NCI-H2227 (cell line): ENCODE results near the gene PPM1L.

ENCODE experiments used
- DNase-seq: peaks from one replicate; lab custom pipeline; 2025; ENCODE audit not compliant: unreplicated experiment; lab: John Stamatoyannopoulos, UW

Gene PPM1L

DNA sequence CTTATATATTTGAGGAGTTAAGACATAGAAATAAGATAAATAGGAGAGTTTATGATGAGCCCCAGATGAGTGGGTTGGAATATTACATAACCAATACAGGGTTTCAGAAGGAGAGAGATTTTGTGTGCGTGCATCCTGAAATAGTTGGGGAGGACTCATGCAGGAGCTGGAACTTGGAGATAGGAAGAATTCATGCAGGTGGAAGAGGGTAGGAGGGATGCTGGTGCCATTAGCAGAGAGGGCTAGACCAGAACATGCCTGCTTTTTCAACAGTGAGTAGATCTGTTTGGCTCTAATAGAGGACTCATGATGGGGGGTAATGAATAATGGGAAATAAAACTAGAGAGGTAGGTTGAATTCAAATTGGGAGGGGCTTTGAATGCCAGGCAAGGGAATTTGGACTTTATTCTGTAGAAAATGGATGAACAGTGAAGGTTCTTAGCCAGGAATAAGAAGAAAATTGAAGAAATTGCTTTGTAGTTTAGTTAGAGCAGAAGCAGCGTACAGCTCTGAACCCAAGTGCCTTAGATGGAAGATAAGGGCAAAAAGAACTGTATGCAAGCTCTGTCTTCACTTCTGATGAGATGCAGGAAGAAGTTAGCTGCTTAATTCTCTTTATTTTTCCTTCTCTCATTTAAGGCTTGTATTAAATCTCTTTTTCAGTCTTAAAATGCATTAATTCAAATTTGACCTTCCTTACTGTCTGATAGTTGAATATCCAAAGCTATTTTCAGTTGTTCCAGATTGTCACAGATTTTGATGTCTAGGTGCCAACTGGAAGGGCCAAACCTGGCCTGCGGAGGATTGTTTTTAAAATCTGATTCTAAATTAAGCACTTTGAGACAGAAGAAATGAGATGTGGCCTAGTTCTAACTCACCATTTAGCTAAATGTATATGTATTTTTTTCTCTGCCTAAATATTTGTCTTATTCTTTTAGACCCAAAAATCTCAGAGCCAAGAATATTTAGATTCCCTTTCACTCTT is 86.3 kb downstream of the PPM1L start:
- DNase-seq, result no peak

DNA sequence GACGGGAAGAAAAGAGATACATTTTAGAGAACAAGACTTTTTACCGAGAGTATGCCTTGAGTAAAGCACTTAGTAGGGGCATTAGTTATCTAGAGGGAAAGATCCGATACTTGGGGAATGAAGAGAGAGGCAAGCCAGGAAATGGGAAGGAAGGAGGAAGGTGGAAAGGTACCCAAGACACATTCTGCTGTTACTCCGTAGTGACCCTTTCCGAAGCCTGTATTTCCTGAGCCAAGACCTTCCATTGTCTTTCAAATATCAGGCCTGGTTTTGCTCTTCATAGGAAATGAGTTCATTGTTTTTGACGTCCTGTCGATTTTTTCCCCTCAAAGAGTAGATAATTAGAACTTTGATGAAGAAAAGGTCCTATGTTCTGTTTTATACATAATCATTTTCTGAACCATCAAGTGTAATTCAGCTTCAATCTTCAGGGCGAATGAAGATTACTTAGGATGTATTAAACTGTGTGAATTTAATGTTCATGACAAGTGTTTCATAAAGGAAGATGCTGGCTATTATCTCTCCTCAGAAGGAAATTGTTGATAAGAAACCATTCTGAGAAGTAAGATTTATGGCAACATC is 95.7 kb downstream of the PPM1L start:
- no peak for DNase-seq

DNA sequence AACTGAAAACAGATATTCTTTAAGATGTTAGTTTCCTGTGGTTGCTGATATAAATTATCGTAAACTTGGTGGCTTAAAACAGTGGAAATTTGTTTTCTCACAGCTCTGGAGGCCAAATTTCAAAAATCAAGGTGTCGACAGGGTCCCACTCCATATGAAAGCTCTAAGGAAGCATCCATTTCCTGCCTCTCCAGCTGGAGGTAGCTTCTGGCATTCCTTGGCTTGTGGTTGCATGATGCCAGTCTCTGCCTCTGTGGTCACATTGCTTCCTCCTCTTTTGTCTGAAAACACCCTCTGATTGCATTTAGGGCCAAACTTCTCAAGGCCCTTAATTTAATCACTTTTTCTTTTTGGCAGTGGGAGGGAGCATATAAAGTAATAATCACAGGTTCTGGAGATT is 96.8 kb downstream of the PPM1L start:
- no peak for DNase-seq

DNA sequence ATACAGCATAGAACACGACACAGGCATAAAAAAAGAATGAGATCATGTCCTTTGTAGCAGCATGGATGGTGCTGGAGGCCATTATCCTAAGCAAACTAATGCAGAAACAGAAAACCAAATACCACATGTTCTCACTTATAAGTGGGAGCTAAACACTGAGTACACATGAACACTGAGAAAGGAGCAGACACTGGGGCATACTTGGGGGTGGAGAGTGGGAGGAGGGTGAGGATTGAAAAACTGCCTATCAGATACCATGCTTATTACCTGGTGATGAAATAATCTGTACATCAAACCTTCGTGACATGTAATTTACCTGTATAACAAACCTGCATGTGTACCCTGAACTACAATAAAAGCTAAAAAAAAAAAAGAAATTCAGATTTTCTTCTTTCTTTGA is 100.4 kb downstream of the PPM1L start:
- DNase-seq, result no peak

DNA sequence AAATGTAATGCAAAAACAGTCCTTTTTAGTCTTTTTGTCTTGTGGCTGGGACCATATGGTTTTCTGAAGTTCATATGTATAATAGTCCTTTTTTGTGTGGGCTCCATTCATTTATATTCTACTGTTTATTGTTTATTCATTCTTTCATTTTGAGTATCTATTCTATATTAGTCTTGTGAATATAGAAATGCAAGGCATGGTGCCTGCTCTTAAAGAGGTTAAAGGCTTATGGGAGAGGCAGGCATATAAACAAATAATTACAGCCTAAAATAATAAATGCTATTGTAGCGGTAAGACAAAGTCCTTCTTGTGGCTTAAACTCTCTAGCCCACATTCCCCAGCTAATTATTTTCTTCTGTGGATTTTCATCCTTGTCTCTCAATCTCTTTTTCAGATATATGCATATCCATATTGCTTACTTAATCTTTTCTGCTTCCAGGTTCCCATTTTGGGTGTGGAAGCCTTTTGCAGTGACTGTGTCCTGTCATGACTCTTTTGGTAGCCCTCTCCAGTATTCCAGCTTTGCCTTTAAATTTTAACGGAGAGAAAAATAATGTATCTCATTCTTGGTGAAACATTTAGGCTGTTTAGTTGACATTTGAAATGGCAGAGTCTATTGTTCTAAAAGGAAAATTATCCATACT is 101.6 kb downstream of the PPM1L start:
- no peak for DNase-seq

DNA sequence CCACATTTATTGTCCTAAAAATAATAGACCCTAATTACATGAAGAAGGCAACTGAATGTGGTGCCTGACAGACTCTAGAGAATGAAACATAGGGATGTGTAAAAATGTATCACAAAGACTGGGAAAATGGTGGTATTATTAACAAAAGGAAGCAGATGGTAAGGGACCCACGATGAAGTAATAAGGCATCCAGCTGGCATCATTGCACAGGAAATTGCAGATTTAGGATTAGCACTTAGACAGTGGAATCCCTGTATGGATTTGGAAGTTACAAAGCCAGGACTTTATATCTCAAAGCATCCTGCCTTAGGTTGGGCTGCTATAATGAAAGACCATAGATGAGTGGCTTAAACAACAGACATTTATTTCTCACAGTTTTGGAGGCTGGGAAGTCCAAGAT is 104.3 kb downstream of the PPM1L start:
- no peak for DNase-seq

DNA sequence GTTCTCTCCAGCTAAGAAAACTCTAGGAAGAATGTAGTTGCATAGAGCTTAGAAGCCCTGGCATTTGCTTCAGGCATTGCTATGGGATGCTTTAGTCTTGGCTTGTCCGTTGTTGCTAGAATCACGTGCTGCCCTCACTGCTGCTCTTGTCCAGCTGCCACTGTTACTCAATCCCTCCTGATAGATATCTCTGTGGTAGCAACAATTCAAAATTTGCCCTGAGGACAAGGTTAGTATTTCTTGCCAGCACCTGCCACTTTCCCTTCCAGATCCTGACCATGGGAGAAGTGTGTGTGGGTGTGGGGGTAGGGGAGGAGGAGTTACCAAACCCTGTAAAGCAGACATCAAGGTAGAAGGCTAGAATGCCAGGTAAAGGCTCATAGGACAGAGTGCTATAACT is 113.8 kb downstream of the PPM1L start:
- DNase-seq, result no peak

DNA sequence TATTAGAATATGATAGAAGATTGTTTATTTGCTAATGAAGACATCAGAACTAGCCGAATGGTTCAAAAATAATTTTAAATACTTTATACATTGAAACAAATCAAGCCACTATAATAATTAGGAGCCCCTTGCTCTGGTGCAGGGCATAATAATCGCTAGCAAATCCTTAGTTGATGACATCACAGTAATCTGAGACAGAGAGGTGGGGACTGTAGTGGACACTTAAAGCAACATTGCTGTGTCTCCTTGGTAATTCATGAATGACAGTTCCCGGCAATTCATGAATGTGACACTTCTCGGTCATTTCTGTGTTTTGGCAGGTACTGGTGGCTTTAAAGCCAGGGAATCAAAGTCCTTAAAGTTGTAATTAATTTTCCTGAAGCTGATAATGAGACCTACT is 114.3 kb downstream of the PPM1L start:
- DNase-seq, result peak; percentile 52

DNA sequence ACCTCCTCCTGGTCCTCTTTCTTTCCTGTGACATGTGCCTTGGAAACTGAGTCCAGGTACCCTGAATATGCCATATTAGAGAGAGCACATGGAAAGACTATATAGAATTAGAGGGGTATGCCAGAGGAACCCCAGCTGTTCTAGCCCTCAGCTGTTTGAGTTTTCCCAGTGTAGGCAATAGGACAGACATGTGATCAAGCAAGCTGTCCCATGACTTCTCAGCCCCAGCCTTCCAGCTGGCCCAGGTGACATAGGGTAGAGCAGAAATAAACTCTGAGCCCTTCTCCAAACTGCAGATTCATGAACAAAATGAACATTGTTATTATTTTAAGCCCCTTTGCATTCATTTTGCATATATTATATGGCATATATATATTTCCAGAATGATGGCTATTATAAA is 118.7 kb downstream of the PPM1L start:
- no peak for DNase-seq

DNA sequence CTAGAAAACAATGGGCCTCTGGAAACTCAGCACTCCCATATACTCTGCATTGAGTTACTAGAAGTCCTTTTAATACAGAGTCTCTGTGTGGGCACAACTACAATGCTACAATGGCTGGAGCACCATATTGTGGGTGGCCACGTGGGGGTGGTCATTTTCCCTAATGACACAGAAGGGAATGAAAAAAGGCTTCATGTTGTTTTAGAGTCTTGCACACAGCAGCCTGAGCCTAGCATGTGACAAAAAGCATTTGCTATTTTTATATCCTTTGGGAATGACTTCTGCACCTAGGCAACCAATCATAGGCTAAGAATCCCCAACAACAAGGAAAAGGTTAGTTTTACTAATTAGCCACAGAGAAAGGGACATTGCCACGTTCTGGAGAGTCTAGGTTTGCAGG is 120.6 kb downstream of the PPM1L start:
- no peak for DNase-seq

DNA sequence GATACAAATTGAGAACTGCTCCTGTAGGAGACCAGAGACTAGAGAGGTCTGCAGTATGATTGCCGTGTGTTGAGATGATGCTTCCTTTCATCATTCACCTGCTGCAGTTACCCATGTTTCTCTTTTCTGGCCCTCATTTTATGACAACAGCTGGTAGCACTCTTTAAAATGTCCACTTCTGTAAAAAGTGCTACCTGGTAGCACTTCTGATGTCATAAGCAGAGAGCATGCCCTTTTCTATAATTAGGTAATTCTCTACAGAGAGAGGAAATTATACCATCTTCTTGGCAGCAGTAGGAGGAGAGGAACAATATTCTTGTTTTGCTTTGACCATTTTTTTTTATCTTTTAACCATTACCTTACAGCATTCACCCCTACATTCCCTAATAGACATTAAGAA is 123.8 kb downstream of the PPM1L start:
- DNase-seq, result peak; percentile 6

DNA sequence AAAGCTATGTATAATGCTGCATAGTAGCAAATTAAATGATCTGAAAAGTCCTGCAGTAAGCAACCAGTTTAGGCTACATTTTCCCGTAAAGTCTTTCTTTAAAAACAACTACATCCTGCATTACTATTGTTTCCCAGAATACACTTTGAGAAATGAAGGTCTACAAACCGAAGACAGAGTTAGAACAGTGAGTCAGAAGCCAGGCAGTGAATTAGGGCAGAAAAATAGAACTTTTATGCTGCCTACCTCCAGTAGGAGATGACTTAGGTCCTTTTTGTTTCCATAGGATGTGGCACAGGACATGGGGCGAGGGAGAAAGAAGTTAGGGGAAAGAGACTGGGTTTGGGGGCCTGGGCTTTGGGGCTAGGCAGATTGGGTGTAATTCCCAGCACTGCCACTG is 127.3 kb downstream of the PPM1L start:
- no peak for DNase-seq

DNA sequence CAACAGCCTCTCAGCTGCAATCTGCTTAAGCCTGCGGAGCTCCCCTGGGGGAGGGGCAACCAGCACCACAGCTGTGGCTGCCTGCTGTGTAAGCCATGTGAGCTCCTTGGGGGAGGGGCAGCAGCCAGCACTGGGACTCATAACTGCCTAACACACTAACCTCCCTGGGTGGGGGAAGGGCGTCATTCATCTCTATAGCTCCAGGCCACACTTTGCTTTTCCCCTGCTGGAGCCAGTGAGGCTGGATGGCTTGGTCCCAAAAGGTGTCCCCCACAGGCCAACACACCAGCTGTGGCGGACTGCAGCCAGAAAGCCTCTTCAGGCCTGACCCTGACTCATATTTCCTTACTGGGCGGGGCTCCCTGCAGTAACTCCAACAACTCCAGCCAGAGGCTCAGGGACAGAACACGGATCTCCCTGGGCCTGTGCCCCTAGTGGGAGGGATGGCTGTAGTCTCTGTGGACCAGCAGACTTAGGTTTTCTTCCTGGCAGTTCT is 129.8 kb downstream of the PPM1L start:
- DNase-seq, result peak; percentile 76

DNA sequence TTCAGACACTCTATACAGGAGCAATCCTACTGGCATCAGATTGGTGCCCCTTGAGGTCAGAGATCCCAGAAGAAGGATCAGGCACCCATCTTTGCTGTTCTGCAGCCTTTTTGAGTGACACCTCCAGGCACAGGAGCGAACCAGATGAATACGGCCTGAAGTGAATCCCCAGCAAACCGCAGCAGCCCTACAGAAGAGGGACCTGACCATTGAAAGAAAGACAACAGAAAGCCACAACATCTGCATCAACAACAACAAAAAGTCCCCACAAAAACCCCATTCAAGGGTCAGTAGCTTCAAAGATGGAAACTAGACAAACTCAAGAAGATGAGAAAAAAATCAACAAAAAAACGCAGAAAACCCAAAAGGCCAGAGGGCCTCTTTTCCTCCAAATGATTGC is 130.4 kb downstream of the PPM1L start:
- DNase-seq, result no peak

DNA sequence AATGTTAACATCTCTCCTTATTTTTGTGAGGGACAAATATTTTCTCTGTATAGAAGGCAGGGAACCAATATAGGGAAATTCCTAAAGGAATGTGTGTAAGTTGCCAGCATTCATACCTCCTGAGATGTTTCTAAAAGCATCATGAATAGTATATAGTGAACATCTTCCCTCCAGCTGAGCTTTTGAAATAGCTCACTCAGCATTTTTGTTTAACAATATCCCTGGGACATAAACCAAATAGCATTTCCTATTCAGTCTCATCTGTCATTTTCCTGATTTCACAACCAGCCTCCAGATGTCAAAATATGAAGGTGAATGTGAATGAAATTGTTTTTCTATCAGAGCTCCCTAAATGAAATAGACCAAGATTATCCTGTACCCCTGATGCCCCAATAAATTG is 137.2 kb downstream of the PPM1L start:
- DNase-seq, result no peak

DNA sequence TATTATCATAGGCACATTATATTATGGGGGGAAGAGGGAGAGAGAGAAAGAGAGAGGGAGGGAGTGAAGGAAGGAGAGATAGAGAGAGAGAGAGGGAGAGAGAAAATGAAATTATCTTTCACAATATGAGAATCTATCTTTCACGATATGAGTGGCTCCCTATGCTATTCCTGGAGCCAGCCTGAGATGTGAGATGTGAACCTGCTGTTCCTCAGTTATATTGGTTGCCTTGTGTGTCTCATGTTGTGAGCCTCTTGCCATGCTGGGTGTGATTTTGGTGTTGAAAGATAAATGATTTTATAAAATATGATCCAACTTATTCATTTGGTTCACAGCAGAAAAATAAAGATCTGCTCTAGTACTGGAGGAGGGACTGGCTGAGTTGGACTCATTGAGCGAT is 148.7 kb downstream of the PPM1L start:
- no peak for DNase-seq

DNA sequence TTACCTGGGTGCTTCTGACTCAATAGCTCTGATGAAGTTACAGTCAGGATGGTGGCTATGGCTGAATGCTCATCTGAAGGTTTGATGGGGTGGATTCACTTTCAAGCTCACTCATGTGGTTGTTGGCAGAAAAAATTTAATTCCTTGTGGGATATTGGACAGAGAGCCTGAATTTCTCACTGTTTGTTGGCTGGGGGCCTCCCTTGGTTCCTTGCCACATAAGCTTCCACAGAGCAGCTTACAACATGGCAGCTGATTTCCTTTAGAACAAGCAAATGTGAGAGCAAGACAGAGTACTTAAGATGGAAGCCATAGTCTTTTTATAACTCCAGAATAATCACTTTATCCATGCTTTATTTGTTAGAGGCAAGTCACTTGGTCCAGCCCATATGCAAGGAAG is 150.6 kb downstream of the PPM1L start:
- DNase-seq, result no peak

DNA sequence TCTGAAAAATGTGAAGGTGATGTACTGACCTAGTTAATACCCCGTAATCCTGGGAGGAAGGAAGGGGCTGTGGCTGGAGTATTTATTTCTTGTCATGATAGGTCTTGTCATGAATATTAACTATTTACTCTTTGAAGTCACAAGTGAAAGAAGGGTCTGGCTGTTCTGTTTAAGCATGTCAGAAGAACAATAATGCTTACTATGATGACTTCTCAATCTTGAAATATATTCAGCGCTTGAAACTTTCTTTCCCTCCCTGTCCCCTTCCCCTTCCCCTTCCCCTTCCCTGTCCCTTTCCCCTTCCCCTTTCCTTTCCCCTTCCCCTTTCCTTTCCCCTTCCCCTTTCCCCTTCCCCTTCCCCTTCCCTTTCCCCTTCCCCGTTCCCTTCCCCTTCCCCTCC is 153.9 kb downstream of the PPM1L start:
- DNase-seq, result no peak

DNA sequence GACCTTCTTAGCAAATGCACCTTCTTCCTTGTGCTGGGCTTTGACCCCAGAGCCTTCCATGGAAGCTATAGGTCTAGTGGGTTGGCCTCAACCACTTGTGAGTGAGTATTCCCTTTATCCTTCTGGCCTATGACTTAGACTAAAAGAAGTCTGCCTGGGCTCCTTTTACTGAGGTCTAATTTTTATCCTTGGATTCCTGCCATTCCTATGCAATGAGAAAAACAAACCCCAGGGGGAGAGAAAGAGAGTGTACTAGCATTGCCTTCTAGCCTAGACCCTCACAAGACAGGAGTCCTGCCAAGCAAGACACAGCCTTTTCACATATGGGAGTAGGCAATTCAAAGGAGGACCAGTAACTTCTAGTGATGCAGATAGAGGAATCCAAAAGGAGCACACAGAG is 155.4 kb downstream of the PPM1L start:
- no peak for DNase-seq

DNA sequence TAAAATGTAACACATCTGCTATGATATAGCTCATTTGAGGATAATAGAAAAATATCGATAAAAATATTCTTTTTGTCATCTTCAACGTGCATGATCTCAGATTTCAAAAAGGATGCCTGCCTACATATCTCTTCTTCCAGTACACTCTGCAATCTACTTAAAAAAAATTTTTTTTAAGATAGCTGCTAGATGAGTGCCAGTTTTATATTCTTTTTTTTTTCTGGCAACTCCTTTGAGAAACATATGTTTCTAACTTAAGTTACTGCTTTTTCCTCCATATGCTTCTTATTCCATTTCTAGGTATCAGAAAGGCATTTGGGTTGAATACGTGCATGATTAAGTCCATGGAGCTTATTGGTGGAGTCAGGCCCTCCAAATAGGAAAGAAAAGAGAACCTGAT is 160.4 kb downstream of the PPM1L start:
- no peak for DNase-seq

DNA sequence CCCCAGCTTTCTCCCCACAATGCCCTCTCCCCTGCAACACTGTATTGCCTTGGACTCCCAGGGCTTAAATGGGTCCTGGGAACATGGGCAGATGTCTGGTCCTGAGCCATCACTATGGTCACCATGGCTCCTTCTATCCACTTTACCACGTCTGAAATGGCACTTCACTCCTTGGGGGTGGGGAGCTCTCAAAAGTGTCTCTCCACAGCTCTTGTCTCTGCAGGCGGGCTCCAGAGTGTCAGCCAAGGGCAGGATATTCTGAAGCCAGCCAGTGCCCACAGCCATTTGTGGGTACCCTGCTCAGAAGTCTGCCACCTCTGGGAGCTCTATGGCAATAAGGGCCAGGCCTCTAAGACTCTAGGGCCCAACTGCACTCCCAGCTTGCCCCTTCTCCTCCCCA is 163.9 kb downstream of the PPM1L start:
- DNase-seq, result peak; percentile 12

DNA sequence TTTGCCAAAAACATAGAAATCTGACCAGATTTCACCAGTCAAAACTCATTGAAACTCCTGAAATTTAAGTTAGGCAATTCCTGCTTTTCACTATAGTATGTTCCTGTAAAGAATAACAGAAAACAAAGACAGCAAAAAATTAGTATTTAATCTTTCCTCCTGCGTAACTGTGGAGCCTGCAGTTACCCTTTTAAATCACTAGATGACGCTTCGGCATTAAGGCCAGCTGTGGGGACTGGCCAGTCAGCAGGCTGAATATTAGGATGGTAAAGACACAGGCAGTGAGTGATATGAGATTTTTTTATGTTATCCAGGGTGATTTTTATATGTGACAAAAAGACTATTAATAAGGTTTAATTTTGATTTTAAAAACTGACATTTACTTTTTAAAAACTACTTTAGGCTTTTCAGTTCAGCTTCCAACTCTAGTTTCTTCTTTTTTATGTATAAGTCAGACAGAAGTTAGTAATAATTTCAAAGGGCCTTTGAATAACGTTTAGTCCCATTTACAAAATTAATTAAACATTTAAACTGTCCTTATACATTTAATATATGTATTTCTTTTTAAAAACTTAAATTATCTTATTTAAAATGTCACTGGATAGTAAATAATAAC is 165.1 kb downstream of the PPM1L start:
- DNase-seq, result peak; percentile 48
